ENCODE measurements around the gene ITGA4.

DNA sequence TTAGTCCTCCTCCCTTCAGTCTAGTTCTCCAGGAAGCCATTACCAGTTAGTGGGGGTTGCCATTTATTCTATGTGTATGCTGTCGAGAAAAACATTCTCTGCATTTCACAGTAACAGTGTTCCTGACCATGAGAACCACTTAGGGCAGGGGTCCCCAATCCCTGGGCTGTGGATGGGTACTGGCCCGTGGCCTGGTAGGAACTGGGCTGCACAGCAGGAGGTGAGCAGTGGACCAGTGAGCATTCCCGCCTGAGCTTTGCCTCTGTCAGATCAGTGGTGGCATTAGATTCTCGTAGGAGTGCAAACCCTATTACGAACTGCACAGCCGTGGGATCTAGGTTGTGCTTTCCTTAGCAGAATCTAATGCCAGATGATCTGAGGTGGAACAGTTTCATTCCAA is 15.8 kb downstream of the ITGA4 start:
- no peak for TF ChIP-seq POLR2A (IDR thresholded peaks at IDR 0.05)
- TF ChIP-seq, protein P1, sequence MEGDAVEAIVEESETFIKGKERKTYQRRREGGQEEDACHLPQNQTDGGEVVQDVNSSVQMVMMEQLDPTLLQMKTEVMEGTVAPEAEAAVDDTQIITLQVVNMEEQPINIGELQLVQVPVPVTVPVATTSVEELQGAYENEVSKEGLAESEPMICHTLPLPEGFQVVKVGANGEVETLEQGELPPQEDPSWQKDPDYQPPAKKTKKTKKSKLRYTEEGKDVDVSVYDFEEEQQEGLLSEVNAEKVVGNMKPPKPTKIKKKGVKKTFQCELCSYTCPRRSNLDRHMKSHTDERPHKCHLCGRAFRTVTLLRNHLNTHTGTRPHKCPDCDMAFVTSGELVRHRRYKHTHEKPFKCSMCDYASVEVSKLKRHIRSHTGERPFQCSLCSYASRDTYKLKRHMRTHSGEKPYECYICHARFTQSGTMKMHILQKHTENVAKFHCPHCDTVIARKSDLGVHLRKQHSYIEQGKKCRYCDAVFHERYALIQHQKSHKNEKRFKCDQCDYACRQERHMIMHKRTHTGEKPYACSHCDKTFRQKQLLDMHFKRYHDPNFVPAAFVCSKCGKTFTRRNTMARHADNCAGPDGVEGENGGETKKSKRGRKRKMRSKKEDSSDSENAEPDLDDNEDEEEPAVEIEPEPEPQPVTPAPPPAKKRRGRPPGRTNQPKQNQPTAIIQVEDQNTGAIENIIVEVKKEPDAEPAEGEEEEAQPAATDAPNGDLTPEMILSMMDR (IDR thresholded peaks at IDR 0.05), result no peak

Data from uterus (tissue), 2 donors.